Cardiac septum (tissue), 1 donor: ENCODE measurements around the gene CACNA1D. TPM values are rescaled to one million over a fixed set of nuclear protein-coding genes. Genes with fewer than 3 reads are reported as not detected.

Experiments
- DNase-seq: peaks from one replicate; pipeline ENCODE4 v3.0.0-alpha.2; 2020; ENCODE audit warnings: low spot score
- intact Hi-C: fragments of 100-400 bp; cut with DNase I; formaldehyde crosslinking; loops from one replicate; pipeline ENCODE4 v1.14.0; 2022
- total RNA-seq: library from RNA; stranded (reverse); fragmentation: NEBNext Ultra II Directional; extraction: Animal tissue kit (Norgen Biotek cat#: 25700); gene quantifications from one replicate; pipeline ENCODE4 v1.2.1, GENCODE V29; 2021
- donor health status: DM: no; HTN: no; CAD: no.

Gene CACNA1D
- total RNA-seq, 1 donor from 2014 or later, result 0.46 TPM

DNA sequence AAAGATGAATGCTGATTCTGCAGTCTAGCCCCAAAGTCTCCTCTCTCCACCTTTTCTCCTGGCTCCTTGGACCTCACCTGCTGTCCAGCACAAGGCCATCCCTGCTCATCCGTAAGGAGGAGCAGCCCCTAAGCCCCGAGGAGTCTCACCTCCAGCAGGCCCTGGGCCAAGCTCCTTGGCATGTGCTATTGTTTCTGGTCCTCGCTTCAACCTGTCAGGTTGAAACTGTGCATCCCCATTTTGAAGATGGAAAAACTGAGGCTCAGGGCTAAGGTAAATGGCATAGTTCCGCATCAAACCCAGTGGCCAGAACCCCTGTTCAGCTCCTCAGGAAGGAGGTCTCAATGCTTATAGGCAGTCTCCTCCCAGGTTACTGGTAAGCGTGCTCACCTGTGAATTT lies 325.7 kb downstream of the CACNA1D start:
- intact Hi-C loops, result no loop called here
- DNase-seq, result peak; percentile 64

GRCh38 chr3:53820756-53821580 lies 326.6 kb downstream of the CACNA1D start:
- DNase-seq, result peak; percentile 69
- intact Hi-C loops, result no loop called here

DNA sequence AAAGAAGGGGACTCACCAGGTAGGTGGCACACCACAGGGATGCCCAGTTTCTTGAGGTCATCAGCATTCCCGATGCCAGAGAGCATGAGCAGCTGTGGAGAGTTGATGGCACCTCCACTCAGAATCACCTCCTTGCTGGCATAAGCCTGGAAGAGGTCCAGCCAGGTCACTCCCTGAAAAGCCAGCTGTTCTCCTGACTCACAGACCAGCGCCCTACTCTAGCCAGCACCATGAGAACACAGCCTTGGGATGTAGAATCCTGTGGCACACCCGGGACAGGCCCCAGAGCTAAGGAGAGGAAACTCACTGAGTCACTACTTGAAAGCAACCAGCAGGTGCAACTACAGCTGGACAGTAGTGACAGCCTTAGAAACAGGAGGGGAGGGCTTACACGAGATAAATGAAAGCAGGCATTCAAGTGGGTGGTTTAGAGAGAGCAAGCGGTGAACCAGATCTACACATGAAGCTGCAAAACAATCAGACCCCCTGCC lies 327.3 kb downstream of the CACNA1D start:
- peak; percentile 59 for DNase-seq
- intact Hi-C loops, result no loop called here

- peak; percentile 54 for DNase-seq
- intact Hi-C loops, result no loop called here
These were observed 327.9 kb downstream of the CACNA1D start for GRCh38 chr3:53822331-53822741.

- intact Hi-C loops, result no loop called here
- DNase-seq, result peak; percentile 68
These were observed 328.9 kb downstream of the CACNA1D start for GRCh38 chr3:53823026-53823955.

DNA sequence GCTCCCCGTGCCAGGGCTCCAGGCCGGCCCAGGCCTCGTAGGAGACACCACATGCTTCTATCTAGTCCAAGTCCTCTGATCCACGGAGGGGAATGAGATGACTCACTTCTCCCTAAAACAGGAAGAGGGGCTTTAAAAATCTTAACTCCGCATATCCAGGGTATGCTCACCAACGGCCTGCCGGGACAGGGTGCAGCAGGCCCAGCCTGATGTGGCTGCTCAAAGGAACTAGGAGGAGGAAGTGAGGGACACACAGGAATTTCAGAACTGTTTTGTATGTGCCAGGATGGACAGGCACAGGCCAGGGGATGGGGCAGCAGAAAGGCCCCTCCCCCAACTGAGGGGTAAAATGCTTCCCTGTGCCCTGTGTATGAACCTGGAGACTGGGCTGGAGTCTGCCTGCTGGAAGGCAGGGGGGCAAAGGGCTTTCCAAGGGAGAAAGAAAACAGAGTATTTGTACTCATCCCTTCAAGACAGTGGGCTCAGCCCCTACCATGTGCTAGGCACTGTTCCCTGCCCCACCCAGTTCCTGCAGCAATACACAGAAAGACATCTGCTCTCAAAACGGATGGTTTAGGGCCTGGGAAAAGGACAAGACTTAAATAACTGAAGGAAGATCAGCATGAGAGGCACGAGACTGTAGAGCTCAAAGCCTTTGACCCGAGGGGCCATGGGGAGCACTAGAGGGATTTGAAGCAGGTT lies 329.7 kb downstream of the CACNA1D start:
- DNase-seq, result peak; percentile 43
- intact Hi-C loops, result no loop called here

DNA sequence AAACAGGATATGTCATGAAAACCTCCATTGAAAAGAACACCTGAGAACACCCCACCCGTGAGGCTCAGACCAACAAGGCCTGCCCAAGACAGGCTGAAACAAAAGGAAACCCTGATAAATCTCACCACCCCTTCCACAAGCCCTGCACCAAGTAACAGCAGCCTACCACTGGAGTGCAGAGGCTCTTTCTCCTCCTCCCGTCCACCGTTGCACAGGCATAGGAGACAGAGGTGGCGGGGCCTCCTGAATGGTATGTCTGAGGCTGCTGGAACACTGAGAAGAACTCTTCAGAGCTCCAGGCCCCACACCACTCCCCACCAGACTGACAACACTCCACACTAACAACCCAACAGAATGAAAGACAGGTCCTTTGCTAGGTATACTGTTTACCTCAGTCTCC lies 330.4 kb downstream of the CACNA1D start:
- DNase-seq, result peak; percentile 44
- intact Hi-C loops, result no loop called here

DNA sequence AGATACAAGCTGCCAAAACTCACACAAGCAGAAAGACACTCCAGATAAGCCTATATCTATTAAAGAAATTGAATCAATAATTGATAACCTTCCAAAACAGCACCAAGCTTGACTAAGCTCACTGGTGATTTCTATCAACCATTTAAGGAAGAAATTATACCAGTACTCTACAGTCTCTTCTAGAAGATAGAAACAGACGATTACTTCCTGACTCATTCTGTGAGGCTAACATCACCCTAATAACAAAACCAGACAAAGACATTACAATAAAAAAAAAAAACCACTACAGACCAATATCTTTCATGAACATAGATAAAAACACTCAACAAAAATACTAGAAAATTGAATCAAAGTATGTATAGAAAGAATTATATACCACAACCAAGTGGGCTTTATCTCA lies 331.6 kb downstream of the CACNA1D start:
- intact Hi-C loops, result no loop called here

GRCh38 chr3:53828581-53828980 lies 334.2 kb downstream of the CACNA1D start:
- intact Hi-C loops, result no loop called here

More for the DNA sequence above, 331.6 kb downstream of the CACNA1D start:
- no peak for DNase-seq

DNA sequence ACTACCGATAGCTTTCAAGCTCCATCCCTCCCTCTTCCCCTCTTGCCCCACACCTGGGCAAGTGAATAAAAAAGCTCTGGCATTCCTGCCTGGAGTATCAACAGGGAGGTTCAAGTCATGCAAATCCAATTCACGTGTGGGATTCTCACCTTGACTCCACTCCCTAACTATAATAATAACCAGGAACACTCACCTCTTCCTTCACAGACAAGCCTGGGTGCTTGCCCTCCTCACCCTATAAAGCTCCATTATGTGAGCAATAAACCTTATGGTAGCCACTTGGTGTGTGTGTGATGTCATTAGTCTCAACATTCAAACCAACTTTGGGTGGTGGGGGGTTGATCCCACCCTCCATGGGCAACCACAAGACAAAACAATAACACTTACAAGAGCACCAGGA lies 335.2 kb downstream of the CACNA1D start:
- intact Hi-C loops, result no loop called here
- DNase-seq, result peak; percentile 15

More at GRCh38 chr3:53828581-53828980, 334.2 kb downstream of the CACNA1D start:
- no peak for DNase-seq

- DNase-seq, result peak; percentile 71
- intact Hi-C loops, result no loop called here
These were observed 336.5 kb downstream of the CACNA1D start for GRCh38 chr3:53830944-53831343.

- DNase-seq, result peak; percentile 68
- intact Hi-C loops, result no loop called here
These were observed 338.7 kb downstream of the CACNA1D start for GRCh38 chr3:53833053-53833645.

GRCh38 chr3:53833700-53834099 lies 339.3 kb downstream of the CACNA1D start:
- intact Hi-C loops, result no loop called here
- DNase-seq, result peak; percentile 49

DNA sequence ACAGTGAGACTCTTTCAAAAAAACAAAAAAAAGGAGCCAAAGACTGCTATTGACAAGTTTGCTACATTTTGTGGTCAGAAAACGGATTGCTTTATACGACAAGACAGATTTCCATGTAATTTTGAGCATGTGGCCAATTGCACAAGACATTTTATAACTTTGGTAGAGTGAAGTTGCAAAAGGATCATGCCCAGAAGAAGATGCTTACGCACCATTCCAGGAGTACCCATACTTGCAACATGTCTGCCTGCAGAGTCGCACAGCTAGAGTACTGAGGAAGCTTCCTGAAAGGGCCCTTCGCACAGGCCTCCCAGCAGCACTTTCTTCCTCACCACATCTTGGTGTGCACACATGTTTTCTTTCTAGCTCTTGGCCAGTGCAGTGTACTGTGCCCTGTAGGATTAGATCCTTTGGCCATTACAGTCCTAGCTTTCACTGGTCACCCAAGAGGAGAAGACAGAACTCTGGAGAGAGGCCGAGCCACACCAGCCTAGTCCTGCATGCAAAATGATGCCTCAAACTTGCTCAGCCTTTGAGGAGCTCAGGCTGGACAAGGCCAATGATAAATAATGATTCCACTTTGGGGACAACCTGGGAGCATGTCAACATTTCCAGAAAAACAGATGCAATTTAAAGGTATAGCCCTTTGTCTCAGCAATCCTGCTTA lies 340.2 kb downstream of the CACNA1D start:
- peak; percentile 74 for DNase-seq
- intact Hi-C loops, result no loop called here

DNA sequence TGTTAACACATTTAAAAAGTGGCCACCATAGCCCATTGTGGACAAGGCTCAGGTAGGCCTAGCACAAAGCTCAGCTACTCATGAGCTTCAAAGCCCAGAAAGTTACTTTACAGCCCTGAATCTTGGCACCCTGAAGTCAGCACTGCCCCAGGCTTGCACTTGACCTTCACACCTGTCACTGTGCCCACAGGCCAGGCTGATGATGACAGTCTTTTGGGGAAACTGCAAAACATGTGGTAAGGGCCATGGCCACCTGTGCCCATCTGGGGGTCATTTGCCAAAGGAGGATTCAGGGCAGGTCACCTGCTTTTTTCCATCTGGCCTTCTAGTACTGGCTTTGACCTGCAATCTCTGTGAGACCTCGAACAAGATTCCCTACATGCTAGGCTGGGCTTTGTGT lies 340.8 kb downstream of the CACNA1D start:
- intact Hi-C loops, result no loop called here
- peak; percentile 46 for DNase-seq

GRCh38 chr3:53836084-53836872 lies 341.9 kb downstream of the CACNA1D start:
- peak; percentile 56 for DNase-seq
- intact Hi-C loops, result no loop called here

DNA sequence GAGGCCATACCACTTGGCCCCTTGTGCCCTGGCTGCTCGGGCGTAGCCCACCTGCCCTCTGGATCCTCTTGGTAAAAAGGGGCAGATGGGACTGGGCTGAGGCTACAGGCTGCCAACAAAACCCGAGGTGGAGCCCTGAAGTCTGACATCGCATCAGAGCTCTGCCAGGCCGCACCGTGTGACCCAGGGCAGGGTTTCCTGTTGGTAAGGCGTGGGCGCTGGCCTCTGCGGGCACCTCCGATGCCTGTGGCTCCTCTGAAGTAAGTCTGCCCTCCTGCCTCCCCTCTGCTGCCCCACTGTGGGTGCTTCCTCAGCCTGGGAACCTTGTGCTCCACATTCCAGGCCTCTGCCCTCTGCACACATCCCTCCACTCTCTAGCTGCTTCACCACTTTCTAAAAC lies 342.9 kb downstream of the CACNA1D start:
- peak; percentile 35 for DNase-seq
- intact Hi-C loops, result no loop called here

DNA sequence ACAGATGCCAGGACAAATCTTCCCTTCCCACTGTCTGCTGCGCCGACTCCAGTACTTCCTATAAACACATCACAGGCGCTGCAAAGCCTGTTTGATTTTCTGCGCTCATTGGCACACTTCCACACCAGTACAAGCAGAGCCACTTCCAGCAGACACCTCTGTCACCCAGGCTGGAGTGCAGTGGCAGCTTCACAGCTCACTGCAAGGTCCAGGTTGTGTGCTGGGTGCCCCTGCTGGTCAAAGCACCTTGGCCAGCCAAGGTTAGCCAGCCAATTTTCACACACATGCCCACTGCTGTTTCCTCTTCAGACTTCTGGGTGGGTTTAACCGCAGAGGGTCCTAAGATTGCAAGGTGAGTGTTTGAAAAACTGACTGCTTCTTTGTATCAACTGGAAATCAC lies 346.9 kb downstream of the CACNA1D start:
- intact Hi-C loops, result no loop called here
- peak; percentile 57 for DNase-seq
